ENCODE results near the gene PCDH10. TPM values are rescaled to one million over a fixed set of nuclear protein-coding genes. Genes with fewer than 3 reads are reported as not detected.

PCDH10 gene
- total RNA-seq, 1 donor from 2014 or later: 0.46 TPM

DNA sequence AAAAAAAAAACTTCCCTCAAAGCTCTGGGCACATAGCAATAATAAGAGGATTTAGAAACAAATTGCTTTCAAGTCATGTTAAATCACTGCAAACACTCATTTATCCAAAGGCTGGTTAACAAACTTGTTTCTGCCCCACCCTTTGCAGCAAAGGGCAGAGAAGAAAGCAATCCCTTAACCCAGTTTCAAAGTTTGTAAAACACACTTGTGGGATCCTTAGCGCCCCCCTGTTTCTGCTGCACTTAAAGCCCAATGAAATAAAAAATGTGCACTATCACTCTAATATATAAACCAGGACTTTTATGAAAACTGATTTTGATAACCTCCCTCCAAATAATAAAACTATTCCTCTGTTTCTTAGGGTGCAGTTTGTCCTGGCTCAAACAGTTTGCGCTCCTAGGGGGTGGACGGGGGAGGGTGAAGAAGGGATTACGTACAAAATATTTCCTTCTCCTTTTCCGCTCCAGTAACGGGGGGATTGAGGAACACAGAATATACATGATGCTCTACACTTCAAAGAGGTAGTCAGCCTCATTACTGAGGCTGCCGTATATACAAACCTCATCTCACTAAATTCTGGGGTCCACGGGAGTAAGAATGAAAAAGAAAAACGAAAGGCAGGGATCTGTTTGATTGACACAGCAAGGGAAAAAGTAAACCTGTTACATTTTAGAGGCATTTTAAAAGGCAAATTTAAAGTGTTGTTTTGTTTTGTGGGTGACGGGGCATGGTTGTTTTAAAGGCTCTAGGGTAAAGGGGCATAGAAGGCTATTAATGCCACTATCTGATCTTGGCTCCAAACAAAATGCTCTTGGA, 3.1 kb upstream of the PCDH10 start:
- DNase-seq (ENCODE audit: low read depth): no peak
- H3K4me3 ChIP-seq (ENCODE audit: low read depth, low read length): peak overlapping the region; percentile 37
- TF ChIP-seq, protein P1, sequence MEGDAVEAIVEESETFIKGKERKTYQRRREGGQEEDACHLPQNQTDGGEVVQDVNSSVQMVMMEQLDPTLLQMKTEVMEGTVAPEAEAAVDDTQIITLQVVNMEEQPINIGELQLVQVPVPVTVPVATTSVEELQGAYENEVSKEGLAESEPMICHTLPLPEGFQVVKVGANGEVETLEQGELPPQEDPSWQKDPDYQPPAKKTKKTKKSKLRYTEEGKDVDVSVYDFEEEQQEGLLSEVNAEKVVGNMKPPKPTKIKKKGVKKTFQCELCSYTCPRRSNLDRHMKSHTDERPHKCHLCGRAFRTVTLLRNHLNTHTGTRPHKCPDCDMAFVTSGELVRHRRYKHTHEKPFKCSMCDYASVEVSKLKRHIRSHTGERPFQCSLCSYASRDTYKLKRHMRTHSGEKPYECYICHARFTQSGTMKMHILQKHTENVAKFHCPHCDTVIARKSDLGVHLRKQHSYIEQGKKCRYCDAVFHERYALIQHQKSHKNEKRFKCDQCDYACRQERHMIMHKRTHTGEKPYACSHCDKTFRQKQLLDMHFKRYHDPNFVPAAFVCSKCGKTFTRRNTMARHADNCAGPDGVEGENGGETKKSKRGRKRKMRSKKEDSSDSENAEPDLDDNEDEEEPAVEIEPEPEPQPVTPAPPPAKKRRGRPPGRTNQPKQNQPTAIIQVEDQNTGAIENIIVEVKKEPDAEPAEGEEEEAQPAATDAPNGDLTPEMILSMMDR (conservative IDR thresholded peaks at IDR 0.05; ENCODE audit: low read depth, low read length): no peak

DNA sequence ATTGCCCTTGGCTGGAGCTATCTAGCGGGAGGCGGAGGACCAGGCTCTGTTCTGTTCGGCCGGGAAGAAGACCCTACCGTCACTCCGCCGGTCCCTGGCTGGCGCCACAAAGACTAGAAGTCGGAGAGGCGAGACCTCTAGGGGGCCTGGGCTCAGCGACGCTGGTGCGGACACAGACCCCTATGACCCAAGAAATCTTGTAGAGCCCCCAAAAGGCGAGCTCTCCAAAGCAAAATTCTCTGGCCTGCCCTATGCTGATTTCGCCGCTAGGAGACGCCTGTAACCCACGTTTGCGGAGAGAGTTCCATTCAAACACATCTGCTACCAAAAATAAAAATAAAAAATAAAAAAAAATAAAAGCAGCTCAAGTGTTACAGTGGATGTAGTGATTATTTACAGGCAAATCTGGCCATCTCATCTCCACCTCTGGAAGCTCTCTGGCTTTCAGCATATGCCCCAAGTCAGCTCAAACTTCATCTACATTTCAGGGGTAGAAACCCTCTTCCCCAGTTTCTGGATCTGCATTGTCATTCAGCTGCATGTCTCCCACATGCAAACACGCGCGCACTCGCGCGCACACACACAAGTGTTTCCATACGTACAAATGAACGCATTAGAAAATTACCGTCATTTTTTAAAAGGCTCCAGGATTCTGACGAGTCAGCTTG, 2.4 kb upstream of the PCDH10 start:
- no peak for DNase-seq (ENCODE audit: low read depth)
- H3K4me3 ChIP-seq (ENCODE audit: low read depth, low read length): peak overlapping the region; percentile 44

DNA sequence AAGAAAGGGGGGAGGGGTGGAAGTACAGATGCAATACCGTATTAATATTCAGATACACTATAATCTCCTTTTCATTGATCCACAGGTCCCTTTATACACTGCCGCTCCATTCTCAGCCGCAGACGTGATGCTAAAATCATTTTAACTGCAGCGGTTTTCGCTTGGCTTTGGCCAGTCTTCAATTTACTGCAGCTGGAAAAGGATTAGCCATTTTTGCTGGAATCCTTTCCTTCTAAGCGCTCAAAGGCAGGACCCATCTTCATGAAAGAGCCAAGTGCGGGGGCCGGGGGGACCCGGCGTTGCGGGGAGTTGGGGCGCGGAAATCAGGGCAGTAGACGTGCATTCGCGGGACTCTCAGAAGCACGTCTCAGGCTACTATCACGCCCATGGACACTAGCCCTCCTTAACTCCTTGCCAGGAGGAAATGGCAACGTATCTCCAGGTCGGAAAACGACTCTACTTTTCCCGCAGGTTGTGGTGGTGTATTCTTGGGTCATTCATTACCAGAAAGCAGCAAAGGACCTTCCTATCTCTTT, 1.7 kb upstream of the PCDH10 start:
- peak overlapping the region; percentile 44 for H3K4me3 ChIP-seq (ENCODE audit: low read depth, low read length)
- TF ChIP-seq, protein P1 (conservative IDR thresholded peaks at IDR 0.05; ENCODE audit: low read depth, low read length): no peak
- DNase-seq (ENCODE audit: low read depth): no peak

More for the DNA sequence above, 2.4 kb upstream of the PCDH10 start:
- TF ChIP-seq, protein P1 (conservative IDR thresholded peaks at IDR 0.05; ENCODE audit: low read depth, low read length): peak; percentile 99

DNA sequence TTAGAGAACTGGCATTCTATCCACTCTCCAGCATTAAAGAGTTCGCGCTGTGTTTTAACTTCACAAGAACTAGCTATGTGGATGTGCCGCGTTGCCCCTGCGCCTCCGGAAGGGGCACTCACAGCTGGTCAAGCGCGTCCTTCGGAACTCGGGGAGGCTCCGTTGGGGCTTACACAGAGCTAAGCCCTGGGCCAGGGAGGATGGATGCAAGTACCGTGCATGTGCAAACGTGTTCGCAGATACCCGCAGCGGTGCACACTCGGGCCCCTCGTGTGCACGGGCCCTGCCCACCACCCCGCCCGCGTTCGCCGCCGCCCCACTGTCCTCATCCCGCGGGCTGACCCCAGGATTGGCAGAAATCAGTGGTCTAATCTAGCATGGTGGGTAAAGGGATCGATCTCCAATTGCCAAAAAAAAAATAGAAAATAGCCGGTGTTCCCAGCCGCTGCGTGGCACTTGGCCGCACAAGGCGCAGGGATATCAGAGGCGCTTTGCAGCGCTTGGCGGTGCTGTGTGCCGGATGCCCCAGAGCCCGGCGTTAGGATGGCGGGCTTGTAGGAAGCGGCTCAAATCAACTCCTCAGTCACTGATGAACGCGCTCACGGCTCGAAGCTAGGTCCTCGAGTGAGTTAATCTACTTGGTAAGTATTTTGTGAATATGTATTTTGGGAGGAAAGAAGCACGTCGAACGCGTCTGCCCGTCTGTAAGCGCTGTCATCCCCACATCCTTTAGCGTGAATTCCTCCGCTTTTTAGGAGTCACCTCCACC, 989 bp upstream of the PCDH10 start:
- DNase-seq (ENCODE audit: low read depth): no peak
- H3K4me3 ChIP-seq (ENCODE audit: low read depth, low read length): peak overlapping the region; percentile 44
- TF ChIP-seq, protein P1 (conservative IDR thresholded peaks at IDR 0.05; ENCODE audit: low read depth, low read length): no peak

DNA sequence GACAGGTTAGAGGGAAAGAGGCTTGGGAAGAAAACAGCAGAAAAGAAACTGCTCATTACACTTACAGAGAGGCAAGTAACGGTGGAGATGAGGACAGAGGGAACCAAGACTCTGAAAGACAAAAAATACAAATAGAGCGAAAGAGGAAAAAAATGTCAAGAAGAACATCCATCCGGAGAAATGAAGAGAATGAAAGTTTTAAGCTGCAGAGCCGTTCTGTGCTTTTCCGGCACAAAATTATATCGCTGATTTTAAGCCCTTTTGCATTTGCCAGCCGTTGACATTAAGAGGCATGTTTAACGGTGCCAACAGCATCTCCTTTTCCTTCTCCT, 236 bp downstream of the PCDH10 start:
- DNase-seq (ENCODE audit: low read depth): no peak
- peak overlapping the region; percentile 44 for H3K4me3 ChIP-seq (ENCODE audit: low read depth, low read length)
- TF ChIP-seq, protein P1 (conservative IDR thresholded peaks at IDR 0.05; ENCODE audit: low read depth, low read length): no peak

DNA sequence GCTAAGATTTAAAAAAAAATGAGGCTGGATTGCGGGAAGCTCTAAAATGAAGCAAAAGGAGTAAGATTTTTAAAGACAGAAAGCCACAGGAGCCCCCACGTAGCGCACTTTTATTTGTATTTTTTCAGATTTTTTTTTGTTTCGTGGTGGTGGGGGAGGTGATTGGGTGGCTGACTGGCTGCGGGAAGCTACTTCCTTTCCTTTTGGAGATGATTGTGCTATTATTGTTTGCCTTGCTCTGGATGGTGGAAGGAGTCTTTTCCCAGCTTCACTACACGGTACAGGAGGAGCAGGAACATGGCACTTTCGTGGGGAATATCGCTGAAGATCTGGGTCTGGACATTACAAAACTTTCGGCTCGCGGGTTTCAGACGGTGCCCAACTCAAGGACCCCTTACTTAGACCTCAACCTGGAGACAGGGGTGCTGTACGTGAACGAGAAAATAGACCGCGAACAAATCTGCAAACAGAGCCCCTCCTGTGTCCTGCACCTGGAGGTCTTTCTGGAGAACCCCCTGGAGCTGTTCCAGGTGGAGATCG, 908 bp downstream of the PCDH10 start:
- peak overlapping the region; percentile 44 for H3K4me3 ChIP-seq (ENCODE audit: low read depth, low read length)
- DNase-seq (ENCODE audit: low read depth): no peak
- TF ChIP-seq, protein P1 (conservative IDR thresholded peaks at IDR 0.05; ENCODE audit: low read depth, low read length): no peak
